ENCODE results near the gene HERPUD2.
"Not testable (repeated sequence)": the region's sequence is repeated elsewhere in the genome, so short reads cannot be mapped to it uniquely, and the experiment has no call there.

HERPUD2 gene

DNA sequence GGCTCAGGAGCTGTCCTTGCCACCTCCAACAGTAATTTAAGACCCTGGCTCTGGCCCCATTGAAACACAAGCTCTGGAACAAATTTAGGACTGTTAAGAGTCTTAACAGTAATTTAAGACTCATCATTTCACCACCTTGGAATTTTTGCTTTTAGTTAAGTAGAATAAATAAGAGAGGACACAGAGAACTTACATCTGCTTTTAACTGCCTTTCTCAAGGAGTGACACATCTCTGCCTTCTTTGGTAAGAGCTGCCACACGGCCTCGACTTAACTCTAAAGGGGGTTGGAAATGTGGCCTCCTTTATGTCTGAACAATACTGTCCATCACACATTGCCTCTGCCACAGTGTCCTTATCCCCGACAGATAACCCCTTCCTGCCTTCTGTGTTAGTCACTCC lies 77.9 kb downstream of the HERPUD2 start:
- DNase-seq: no peak

DNA sequence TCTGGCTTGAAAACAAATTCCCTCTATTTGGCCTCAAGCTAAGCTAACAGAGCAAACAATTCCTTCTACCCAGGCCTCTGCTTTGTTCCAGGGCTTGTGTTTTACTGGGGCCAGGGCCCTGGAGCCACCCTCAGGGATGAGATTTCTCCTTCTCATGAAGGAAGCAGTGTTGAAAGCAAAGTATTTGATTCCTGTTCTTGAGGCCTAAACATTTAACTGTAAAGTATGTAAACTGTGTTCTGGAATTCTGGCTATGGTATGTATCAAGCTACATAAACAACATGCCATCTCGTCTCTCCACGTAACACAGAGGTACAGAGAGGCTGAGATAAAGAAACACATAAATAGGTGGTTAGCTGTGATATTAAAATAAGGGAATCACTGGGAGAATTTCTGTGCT lies 81.8 kb downstream of the HERPUD2 start:
- no peak for DNase-seq

GRCh38 chr7:35605760-35606159 lies 89.2 kb downstream of the HERPUD2 start:
- no peak for DNase-seq

DNA sequence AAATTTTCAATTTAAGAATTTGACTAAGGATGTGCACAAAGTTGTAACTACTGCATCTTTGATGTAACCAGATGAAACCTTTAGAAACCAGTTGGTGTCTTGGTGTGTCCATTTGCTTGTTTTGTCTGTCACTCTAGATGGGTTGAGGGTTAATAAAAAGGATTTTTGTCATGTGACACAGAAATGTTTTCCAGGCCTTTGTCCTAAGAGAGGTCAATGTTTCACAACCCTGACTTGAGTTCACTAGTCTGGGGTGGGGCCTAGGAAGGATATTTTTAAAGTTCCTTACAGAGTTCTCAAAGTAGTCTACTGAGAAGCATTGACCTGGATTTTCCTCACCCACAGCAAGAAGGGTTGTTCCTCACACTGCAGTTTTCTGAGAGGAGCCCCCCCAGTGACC lies 90.3 kb downstream of the HERPUD2 start:
- no peak for DNase-seq

DNA sequence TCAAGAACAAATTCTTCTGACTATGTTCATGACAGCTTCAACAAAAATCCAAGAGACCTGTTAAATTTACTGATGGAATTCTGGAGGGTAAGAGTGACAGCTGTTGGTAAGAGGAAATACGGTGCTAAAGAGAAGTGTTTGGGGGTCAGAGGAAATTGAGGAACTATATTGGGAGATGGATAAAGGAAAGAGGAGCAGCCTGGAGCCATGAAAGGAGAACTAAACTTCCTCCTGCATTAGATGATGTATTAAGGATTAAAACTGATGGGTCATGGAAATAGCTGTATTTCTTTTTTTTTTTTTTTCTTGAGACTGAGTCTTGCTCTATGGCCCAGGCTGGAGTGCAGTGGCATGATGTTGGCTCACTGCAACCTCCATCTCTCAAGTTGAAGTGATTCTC lies 95.3 kb downstream of the HERPUD2 start:
- DNase-seq: no peak

DNA sequence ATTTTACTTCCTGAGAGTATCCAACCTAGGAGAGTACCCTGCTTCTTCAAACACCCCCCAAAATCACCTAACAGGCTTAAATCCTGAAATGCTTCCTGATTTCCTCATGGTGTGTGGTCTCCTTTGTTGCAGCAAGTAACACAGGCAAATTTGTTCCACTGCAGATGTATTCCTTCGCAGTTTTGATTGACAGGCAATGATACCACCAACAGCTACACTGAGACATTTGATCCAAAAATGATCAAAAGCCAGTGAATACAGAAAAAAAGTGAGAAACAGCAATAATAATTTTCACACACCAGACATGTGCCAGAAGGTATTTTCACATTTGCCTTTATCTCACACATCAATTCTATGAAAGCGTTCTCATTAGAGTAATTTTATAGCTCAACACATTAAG lies 95.9 kb downstream of the HERPUD2 start:
- no peak for DNase-seq

- DNase-seq: no peak
These were observed 98.9 kb downstream of the HERPUD2 start for GRCh38 chr7:35596061-35596460.

DNA sequence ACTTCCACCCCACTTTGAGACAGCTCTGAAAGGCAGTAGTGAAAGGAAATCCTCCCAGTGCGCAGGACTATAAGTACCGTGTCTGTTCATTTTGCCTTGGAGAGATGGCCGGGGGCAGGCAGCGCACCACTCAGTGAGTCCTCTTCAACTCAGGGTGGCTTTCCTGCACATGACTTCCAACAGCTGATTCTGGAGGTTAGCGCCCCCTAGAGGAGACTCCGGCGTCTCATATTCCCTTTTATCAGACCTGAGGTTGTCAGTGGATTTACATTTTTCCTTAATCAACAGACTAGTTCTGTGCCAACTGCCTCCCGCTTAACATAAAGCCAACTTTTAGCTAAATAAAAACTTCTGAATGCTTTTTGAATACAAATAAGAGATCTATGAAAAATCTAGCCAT lies 101.0 kb downstream of the HERPUD2 start:
- no peak for DNase-seq

- DNase-seq: no peak
These were observed 106.3 kb downstream of the HERPUD2 start for GRCh38 chr7:35588647-35589046.

DNA sequence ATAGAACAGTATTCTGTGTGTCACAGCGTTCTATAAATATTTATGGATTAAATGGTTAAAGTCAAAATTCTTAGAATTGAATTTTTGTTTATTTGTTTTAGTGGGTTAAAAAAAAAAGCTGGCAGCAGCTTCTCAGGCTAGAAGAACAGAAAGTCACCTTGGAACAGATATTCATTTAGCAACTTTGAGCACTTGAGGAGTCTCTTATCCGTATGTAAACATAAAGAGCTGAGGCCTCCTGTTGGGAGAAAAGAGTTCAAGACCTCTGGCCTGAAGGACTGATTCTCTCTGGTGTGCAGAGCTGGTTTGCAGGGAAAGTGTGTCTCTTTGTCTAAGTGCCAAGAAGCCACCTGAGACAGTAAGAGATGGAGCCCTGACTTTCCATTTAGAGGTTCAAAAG lies 109.9 kb downstream of the HERPUD2 start:
- no peak for DNase-seq

- DNase-seq: not testable (repeated sequence)
These were observed 110.4 kb downstream of the HERPUD2 start for GRCh38 chr7:35584533-35584932.

Measured in amygdala (tissue), 56 donors.